Stimulated activated CD8-positive, alpha-beta memory T cell treated with anti-CD3 and anti-CD28 coated beads, Interleukin-4, amount 100 ng/mL, for 4 hours (primary cell): ENCODE results near the gene AHI1.
"Not testable (repeated sequence)": the region's sequence is repeated elsewhere in the genome, so short reads cannot be mapped to it uniquely, and the experiment has no call there.

Experiments used
- DNase-seq, 2 donors: peaks; one replicate each; pipeline ENCODE4 v3.0.0-alpha.2; 2020; ENCODE audit warnings: low read depth in 2 of 2, low spot score in 1 of 2

The AHI1 gene

GRCh38 chr6:135269481-135269891 lies 228.1 kb downstream of the AHI1 start:
- no peak for DNase-seq

DNA sequence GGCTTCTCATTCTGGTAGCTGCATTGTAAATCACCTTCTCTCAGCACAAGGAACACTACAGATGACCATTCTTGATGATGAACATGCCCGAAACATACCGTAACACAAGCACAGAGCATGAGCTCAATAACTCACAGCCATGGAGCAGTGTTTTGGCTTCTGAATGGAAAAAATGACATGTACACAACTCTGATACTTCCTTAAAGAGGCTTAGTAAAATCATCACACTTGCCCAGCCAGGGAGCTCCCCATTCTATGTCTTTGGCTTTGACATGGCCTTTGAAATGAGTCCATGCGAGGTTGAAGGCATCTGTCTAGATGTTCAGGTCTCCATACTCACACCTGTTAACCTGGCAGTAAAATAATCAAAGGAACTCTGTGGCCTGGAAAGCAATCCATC lies 228.8 kb downstream of the AHI1 start:
- no peak for DNase-seq

DNA sequence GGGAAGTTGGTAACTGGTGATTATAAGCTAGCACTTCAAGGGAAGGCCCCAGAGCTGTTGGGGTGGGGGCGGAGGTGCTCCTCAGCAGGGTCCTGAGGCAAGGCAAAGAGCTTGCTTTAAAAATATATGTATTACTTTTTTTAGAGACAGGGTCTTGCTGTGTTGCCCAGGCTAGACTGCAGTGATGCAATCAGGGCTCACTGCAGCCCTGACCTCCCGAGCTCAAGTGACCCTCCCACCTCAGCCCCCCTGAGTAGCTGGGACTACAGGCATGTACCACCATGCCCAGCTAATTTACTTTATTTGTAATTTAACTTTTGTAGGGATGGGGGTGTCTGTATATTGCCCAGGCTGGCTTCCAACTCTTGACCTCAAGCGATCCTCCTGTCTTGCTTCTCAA lies 229.3 kb downstream of the AHI1 start:
- no peak for DNase-seq

DNA sequence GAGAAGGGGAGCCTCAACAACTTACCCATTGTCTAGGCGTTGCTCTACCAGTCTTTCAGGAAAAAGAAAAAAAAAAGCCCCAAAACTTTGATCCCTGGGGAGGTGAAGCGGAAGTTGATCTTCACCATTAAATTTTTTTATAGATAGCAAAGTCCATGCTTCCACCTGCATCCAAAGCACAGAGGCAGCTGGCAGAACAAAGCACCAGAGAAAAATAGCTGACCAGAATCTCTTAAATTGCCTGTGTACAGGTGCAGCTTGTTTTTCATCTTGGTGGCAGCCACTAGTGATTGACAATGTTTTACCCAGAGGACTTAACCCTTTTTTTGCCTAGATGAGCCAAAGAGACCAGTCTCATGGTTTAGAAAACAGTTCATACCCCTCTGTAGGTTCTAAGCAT lies 230.5 kb downstream of the AHI1 start:
- DNase-seq = no peak

DNA sequence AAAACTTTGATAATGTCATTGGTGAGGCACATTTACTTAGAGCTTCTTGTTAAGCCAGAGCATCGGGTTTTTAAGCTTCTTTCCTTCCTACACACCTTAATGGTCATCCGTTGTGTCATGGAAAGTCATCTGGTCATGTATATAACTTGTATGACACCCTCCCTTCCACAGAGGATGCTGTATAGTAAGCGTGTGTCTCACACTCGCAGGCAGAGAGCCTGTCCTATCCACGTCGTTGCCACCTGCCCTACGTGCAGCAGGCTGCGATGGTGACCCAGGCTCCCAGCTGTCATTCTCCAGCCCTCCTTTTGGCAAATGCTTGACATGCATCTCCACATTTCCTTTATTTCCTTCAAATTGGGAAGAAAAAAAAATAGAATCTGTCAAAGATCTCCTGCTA lies 230.9 kb downstream of the AHI1 start:
- DNase-seq = no peak

DNA sequence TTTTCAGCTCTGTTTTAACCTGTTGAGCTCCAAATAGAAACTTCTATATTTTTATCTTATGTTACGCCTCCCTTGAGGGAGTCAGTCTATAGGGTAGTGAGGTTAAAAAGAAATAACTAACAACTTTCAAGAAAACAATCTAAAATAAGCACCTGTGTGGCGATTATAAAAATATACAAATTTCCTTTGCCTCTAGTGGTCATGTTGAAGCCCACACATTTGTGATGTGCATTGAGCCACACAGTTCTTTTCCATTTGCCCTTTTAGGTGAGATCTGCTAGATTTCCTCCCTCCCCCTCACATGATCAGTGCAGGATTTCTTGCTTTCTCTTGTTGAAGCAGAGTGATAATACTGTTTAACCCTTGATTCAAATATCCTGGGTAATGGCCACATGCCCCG lies 232.3 kb downstream of the AHI1 start:
- no peak for DNase-seq

GRCh38 chr6:135261872-135262725 lies 235.4 kb downstream of the AHI1 start:
- no peak for DNase-seq

- no peak for DNase-seq
Measured at GRCh38 chr6:135260612-135261011, 236.9 kb downstream of the AHI1 start.

DNA sequence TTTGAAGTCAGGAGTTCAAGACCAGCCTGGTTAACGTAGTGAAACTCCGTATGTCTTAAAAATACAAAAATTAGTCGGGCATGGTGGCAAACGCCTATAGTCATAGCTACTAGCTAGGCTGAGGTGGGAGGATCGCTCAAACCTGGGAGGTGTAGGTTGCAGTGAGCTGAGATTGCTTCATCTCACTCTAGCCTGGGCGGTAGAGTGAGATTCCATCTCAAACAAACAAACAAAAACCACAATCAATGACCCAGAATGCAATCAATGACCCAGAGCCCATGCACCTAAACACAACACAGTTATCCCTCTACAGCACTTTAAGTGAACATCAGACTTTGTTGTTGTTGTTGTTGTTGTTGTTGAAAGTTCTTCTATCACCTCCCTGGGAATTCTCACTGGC lies 238.6 kb downstream of the AHI1 start:
- no peak for DNase-seq

- DNase-seq = no peak
Measured at GRCh38 chr6:135257631-135258405, 239.7 kb downstream of the AHI1 start.

DNA sequence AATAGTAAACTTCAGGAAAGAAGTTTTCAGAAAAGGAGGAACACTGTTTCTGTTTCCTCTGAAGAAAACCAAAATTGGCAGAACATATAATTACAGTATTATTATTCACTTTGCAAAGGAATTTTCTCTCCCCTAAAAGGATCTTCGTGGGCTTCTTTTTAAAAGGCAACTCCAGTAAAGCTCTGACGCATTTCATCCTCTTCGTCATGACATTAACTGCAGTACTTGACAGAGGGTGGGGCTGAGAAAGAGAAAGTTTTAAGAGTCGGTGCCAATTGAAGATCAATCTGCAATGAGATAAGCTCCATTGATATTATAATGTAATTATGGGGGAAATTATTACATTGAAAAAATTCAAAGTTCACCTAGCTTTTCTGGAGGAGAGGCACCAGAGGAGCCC lies 240.7 kb downstream of the AHI1 start:
- no peak for DNase-seq

DNA sequence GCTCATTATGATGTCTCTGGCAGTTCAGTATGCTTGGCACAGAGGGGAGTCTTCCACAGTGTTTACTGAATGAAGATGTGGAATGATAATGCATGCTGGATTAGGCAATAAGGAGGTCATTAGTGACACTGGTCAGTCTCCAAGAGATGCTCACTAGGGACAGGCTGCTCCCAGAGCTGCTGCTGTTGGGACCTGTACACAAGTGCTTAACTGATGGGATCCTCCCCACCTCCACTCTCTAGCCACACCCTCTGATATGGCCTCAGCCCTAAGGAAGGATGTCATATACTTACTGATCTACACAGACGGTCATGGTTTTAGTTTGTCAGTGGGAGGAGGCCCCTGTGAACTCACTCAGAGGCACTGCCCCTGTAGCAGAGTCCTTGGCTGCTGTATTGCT lies 243.1 kb downstream of the AHI1 start:
- DNase-seq = no peak

- no peak for DNase-seq
Measured at GRCh38 chr6:135251498-135252441, 245.8 kb downstream of the AHI1 start.

DNA sequence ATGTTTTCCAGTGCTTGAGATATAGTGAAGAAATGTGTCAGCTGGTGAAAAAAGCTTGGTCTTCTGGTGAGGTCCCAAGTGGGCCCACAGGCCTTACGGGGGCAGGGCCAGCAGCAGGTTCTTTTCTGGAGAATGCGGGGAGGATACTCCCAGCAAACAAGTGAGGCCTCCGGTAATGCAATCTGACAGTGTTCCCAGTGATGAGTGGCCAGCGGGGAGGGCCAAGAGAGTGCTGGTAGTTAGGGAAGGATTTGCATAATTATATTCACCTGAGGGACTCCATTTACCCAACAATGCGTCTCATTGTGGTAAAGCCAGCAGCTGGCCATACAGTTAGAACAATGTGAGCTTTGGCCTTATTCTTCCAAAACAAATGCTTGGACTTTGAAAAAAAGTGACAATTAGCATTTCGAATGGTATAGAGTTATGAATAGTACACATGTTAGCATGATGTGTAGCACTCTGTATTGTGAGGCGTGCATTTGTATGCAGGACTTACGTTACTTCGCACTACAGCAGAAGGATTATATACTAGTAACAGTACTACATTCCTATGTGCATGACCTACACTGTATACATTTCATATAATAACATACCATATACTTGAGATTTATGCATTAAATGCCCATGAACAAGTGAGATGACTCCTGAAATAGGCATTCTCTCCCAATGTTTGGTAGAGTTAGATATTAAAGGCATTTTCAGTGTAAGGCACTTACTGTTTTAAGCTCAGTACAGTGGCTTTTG lies 246.6 kb downstream of the AHI1 start:
- no peak for DNase-seq

DNA sequence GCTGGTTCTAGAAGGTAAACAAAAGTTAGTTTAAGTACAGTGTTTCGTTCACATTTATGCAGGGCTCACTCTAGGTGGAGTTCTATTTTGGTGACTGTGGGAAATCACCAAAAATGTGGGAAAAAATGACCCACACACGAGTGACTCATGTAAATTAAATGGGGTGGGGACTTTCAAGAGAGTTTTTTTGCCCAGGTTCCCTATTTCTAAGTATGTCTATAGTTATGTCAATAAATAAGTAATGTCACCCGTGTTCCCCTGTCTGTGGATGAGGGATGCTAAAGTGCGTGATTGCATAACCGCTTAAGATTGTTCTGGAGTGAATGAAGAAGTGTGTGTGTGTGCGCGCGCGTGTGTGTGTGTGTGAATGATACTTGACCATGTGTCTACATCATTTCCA lies 247.3 kb downstream of the AHI1 start:
- DNase-seq = no peak

GRCh38 chr6:135246412-135247012 lies 251.0 kb downstream of the AHI1 start:
- not testable (repeated sequence) for DNase-seq

DNA sequence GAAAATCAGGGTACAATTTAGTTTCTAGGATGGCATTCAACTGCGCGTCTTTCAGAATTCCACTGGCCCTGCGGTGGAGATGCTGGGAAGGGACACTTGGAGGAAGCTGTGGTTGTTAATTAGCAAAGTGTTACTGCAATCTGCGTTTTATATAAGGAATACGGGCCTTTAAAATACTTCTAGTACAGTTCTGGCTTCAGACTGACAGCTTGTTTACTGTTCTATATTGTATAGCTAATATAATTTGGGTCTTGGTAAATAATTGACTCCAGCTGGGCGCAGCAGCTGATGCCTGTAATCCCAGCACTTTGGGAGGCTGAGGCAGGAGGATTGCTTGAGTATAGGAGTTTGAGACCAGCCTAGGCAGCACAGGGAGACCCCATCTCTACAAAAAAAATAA lies 252.7 kb downstream of the AHI1 start:
- no peak for DNase-seq

- no peak for DNase-seq
Measured at GRCh38 chr6:135243871-135244796, 253.4 kb downstream of the AHI1 start.

DNA sequence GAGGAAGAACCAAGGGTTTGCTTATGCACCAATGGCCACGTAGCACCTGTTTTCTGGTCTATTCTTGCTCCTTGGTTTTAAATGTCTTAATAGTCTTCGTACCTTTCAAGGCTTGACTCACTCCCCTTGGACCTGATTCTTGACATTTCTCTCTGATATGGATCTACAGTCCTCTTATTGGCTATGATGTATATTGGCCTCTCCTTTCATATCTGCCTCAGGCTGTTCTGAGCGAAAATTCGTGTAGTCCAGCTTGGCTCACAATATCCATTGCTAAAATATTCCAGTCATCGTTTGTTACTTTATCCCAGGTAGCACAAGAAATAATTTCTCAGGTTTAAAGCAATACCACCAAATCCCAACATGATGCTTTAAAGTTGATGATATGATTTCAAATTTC lies 256.8 kb downstream of the AHI1 start:
- DNase-seq = no peak
